ENCODE data around the gene LGALS1. TPM values are rescaled to one million over a fixed set of nuclear protein-coding genes. Genes with fewer than 3 reads are reported as not detected.

LGALS1 gene
- total and polyA plus RNA-seq, 7 experiments from 2014 or later, result 22.9 to 969 (median 30.5) TPM

DNA sequence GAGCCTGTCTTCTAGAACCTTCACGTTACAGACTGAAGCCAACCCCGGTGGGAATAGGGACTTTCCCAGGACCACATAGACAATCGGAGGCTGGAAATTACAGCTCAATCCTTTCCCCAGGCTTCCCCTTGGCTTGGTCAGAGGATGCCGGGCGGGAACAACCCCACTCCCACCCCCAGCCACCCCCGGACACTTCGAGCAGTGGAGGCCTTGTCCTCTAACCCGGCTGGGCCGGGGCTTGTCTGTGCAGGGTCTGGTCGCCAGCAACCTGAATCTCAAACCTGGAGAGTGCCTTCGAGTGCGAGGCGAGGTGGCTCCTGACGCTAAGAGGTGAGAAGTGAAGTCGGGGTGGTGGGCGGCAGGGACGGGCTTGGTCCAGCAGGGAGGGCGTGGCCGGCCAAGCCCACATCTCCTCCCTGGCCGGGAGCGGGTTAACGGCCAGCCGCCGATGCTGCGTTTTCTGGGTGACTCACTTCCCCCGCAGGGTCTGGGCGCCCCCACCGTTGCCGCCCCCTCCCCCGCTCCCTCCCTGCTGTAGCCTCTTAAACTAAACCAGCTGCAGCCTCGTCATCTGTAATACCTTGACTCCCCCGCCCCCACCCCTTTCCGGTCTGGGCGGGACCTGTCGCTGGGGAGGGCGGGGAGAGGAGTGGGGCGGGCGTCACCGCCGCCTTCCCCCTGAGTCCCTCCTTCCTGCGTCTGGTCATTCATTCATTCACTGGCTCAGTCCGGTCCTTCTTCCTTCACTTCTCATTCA is 1.5 kb downstream of the LGALS1 start:
- Histone ChIP-seq H3K4me1 (ENCODE audit: control insufficient read depth in 2 of 2, insufficient read depth in 2 of 2, low read length in 2 of 2) (peaks cover 29 to 37% of the 10 kb centered on the region in 2 donors), H3K9me3 (ENCODE audit: control insufficient read depth in 2 of 3, low read length in 3 of 3) (no peaks in the 10 kb centered on the region), H3K27ac (ENCODE audit: low read depth, low read length) (peak overlapping the region; percentile 99), H3K4me3 (ENCODE audit: low read length) (peak overlapping the region; percentile 60), H3K36me3 (ENCODE audit: control insufficient read depth in 2 of 3, insufficient read depth in 3 of 3, low read length in 3 of 3) (no peaks in the 10 kb centered on the region), H3K27me3 (ENCODE audit: control insufficient read depth in 2 of 2, insufficient read depth in 2 of 2, low read length in 2 of 2) (no peaks in the 10 kb centered on the region)
- peak overlapping the region; percentile 82 to 99 (median 91) for H3K4me3 Mint-ChIP-seq
- H3K9me3 Mint-ChIP-seq, result no peaks in the 10 kb centered on the region
- ChIA-PET CTCF (interaction anchor here (0.6 to 13.7 kb wide), 3 partner anchors 15 to 39 kb away, joined by 3 to 254 read pairs (median 3); partner anchors contain the start of genes PDXP and SH3BP1), POLR2A (interaction anchor here (0.6 to 10.0 kb wide), 17 partner anchors 9 to 1293 kb away, joined by 3 to 142 read pairs (median 8); partner anchors contain the start of genes GGA1, NOL12, PDXP and SH3BP1)
- H3K27me3 Mint-ChIP-seq, result no peaks in the 10 kb centered on the region
- peak overlapping the region; percentile 94 to 100 (median 100) for H3K27ac Mint-ChIP-seq
- H3K4me1 Mint-ChIP-seq, result peaks cover 14 to 68% (median 60%) of the 10 kb centered on the region in 7 donors
- ATAC-seq, result peak; percentile 93
- intact Hi-C loops (cut with micrococcal nuclease), result loop anchor here (1.0 to 10.0 kb wide), 12 partner anchors 9 to 452 kb away; partner anchors contain the start of genes GGA1 (in 2 of the 2), NOL12 (in 2 of the 2), PDXP (in 2 of the 2) and CYTH4 (in 1 of the 2)
- peaks cover 0 to 10% (median 0%) of the 10 kb centered on the region in 5 donors for H3K36me3 Mint-ChIP-seq
- DNase-seq, result peak; percentile 82 to 95 (median 94)

DNA sequence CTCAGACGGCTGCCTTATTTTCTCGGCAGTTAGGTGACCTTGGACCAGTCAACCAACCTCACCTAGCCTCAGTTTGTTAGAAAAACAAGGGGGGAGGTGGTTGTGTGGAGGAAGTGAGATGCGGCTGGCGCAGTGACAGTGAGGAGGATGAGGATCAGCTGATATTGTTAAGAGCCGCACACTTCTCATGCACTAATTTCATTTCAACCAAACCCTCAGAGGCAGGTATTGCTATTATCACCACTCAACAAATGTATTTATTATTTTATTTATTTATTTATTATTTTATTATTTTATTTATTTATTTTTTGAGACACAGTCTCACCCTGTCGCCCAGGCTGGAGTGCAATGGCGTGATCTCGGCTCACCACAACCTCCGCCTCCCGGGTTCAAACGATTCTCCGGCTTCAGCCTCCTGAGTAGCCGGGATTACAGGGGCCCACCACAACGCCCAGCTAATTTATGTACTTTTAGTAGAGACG is 2.1 kb downstream of the LGALS1 start:
- DNase-seq (no peak), ATAC-seq (peak; percentile 61)
- peak overlapping the region; percentile 94 to 100 (median 100) for H3K27ac Mint-ChIP-seq
- Histone ChIP-seq H3K27ac (ENCODE audit: low read depth, low read length) (peak overlapping the region; percentile 99), H3K9me3 (ENCODE audit: control insufficient read depth in 2 of 3, low read length in 3 of 3) (no peaks in the 10 kb centered on the region), H3K36me3 (ENCODE audit: control insufficient read depth in 2 of 3, insufficient read depth in 3 of 3, low read length in 3 of 3) (no peaks in the 10 kb centered on the region), H3K4me1 (ENCODE audit: control insufficient read depth in 2 of 2, insufficient read depth in 2 of 2, low read length in 2 of 2) (peaks cover 29 to 31% of the 10 kb centered on the region in 2 donors), H3K27me3 (ENCODE audit: control insufficient read depth in 2 of 2, insufficient read depth in 2 of 2, low read length in 2 of 2) (no peaks in the 10 kb centered on the region), H3K4me3 (ENCODE audit: low read length) (peak overlapping the region; percentile 60)
- intact Hi-C loops (cut with micrococcal nuclease), result loop anchor here (1.0 to 10.0 kb wide), 12 partner anchors 9 to 453 kb away; partner anchors contain the start of genes GGA1 (in 2 of the 2), NOL12 (in 2 of the 2), PDXP (in 2 of the 2) and CYTH4 (in 1 of the 2)
- peak overlapping the region; percentile 82 to 99 (median 91) for H3K4me3 Mint-ChIP-seq
- CTCF ChIA-PET, result interaction anchor here (0.6 to 13.7 kb wide), 3 partner anchors 16 to 40 kb away, joined by 3 to 254 read pairs (median 3); partner anchors contain the start of genes PDXP and SH3BP1
- H3K36me3 Mint-ChIP-seq, result peaks cover 0 to 10% (median 0%) of the 10 kb centered on the region in 5 donors
- no peaks in the 10 kb centered on the region for H3K27me3 Mint-ChIP-seq
- no peaks in the 10 kb centered on the region for H3K9me3 Mint-ChIP-seq
- peaks cover 8 to 61% (median 55%) of the 10 kb centered on the region in 7 donors for H3K4me1 Mint-ChIP-seq
- POLR2A ChIA-PET, result interaction anchor here (1.0 to 10.0 kb wide), 15 partner anchors 8 to 72 kb away, joined by 3 to 142 read pairs (median 9); partner anchors contain the start of genes GGA1, NOL12, PDXP and SH3BP1

DNA sequence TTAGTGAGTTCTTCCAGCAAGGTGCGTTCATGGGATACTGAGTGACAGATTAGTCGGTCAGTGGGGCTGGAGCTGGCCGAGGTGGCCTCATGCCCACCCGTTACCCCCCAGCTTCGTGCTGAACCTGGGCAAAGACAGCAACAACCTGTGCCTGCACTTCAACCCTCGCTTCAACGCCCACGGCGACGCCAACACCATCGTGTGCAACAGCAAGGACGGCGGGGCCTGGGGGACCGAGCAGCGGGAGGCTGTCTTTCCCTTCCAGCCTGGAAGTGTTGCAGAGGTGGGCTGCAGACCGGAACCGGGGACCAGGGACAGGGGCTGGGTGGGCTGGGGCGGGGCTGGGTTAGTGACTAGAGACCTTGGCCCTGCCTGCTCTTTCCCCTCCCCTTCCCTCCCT is 2.9 kb downstream of the LGALS1 start:
- peaks cover 8 to 53% (median 47%) of the 10 kb centered on the region in 7 donors for H3K4me1 Mint-ChIP-seq
- ChIA-PET CTCF (interaction anchor here (0.7 to 13.7 kb wide), 2 partner anchors 23 to 40 kb away, joined by 3 to 254 read pairs; partner anchors contain the start of gene SH3BP1), POLR2A (interaction anchor here (0.7 to 10.0 kb wide), 14 partner anchors 7 to 116 kb away, joined by 3 to 142 read pairs (median 10); partner anchors contain the start of genes GGA1, NOL12, PDXP and SH3BP1)
- H3K4me3 Mint-ChIP-seq, result peak overlapping the region in 1 of 10 donors; percentile 58
- no peaks in the 10 kb centered on the region for H3K27me3 ChIP-seq (ENCODE audit: control insufficient read depth in 2 of 2, insufficient read depth in 2 of 2, low read length in 2 of 2)
- peak overlapping the region in 5 of 9 donors; percentile 68 to 100 (median 100) for H3K27ac Mint-ChIP-seq
- DNase-seq (no peak), ATAC-seq (no peak)
- H3K36me3 ChIP-seq (ENCODE audit: control insufficient read depth in 2 of 3, insufficient read depth in 3 of 3, low read length in 3 of 3), result no peaks in the 10 kb centered on the region
- H3K4me1 ChIP-seq (ENCODE audit: control insufficient read depth in 2 of 2, insufficient read depth in 2 of 2, low read length in 2 of 2), result peaks cover 29% of the 10 kb centered on the region in 2 donors
- peak overlapping the region; percentile 99 for H3K27ac ChIP-seq (ENCODE audit: low read depth, low read length)
- H3K27me3 Mint-ChIP-seq, result no peaks in the 10 kb centered on the region
- peaks cover 0 to 10% (median 0%) of the 10 kb centered on the region in 5 donors for H3K36me3 Mint-ChIP-seq
- no peaks in the 10 kb centered on the region for H3K9me3 Mint-ChIP-seq
- no peaks in the 10 kb centered on the region for H3K9me3 ChIP-seq (ENCODE audit: control insufficient read depth in 2 of 3, low read length in 3 of 3)
- intact Hi-C loops (cut with micrococcal nuclease), result loop anchor here (5.0 to 10.0 kb wide), 4 partner anchors 129 to 454 kb away; partner anchors contain the start of genes CYTH4 (in 1 of the 2), EIF3L (in 1 of the 2) and GCAT (in 1 of the 2)
- no peak overlapping the region for H3K4me3 ChIP-seq (ENCODE audit: low read length)

DNA sequence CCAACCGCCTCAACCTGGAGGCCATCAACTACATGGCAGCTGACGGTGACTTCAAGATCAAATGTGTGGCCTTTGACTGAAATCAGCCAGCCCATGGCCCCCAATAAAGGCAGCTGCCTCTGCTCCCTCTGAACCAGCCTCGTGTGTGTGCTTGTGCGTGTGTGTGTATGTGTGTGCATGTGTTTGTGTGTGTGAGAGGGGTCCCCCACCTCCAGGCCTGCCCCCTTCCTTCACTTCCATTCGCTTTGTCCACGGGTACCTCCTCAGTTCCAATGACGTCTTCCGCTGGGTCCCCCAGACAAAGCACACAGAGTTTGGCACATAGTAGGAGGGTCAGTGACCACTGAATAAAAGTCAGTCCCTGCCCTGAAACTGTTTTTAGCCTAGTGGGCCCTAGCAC is 4.2 kb downstream of the LGALS1 start:
- no peaks in the 10 kb centered on the region for H3K27me3 Mint-ChIP-seq
- intact Hi-C loops (cut with micrococcal nuclease), result loop anchor here (5.0 to 10.0 kb wide), 5 partner anchors 125 to 455 kb away; partner anchors contain the start of genes GCAT (in 2 of the 2), CYTH4 (in 1 of the 2) and EIF3L (in 1 of the 2)
- CTCF ChIA-PET, result interaction anchor here (0.7 to 13.7 kb wide), 6 partner anchors 12 to 52 kb away, joined by 3 to 254 read pairs (median 9); partner anchors contain the start of genes PDXP and SH3BP1
- H3K4me1 Mint-ChIP-seq, result peaks cover 8 to 40% (median 37%) of the 10 kb centered on the region in 7 donors
- Histone ChIP-seq H3K36me3 (ENCODE audit: control insufficient read depth in 2 of 3, insufficient read depth in 3 of 3, low read length in 3 of 3) (no peaks in the 10 kb centered on the region), H3K27ac (ENCODE audit: low read depth, low read length) (no peak overlapping the region), H3K4me1 (ENCODE audit: control insufficient read depth in 2 of 2, insufficient read depth in 2 of 2, low read length in 2 of 2) (peaks cover 24 to 26% of the 10 kb centered on the region in 2 donors), H3K9me3 (ENCODE audit: control insufficient read depth in 2 of 3, low read length in 3 of 3) (no peaks in the 10 kb centered on the region), H3K27me3 (ENCODE audit: control insufficient read depth in 2 of 2, insufficient read depth in 2 of 2, low read length in 2 of 2) (no peaks in the 10 kb centered on the region), H3K4me3 (ENCODE audit: low read length) (no peak overlapping the region)
- no peak for DNase-seq
- H3K36me3 Mint-ChIP-seq, result peaks cover 0 to 8% (median 0%) of the 10 kb centered on the region in 5 donors
- POLR2A ChIA-PET, result interaction anchor here (0.8 to 7.0 kb wide), 6 partner anchors 15 to 70 kb away, joined by 3 to 73 read pairs (median 5); partner anchors contain the start of gene PDXP
- H3K9me3 Mint-ChIP-seq, result no peaks in the 10 kb centered on the region
- peak overlapping the region in 2 of 10 donors; percentile 31 to 51 for H3K4me3 Mint-ChIP-seq
- H3K27ac Mint-ChIP-seq, result peak overlapping the region in 8 of 9 donors; percentile 15 to 91 (median 57)
- ATAC-seq, result no peak

DNA sequence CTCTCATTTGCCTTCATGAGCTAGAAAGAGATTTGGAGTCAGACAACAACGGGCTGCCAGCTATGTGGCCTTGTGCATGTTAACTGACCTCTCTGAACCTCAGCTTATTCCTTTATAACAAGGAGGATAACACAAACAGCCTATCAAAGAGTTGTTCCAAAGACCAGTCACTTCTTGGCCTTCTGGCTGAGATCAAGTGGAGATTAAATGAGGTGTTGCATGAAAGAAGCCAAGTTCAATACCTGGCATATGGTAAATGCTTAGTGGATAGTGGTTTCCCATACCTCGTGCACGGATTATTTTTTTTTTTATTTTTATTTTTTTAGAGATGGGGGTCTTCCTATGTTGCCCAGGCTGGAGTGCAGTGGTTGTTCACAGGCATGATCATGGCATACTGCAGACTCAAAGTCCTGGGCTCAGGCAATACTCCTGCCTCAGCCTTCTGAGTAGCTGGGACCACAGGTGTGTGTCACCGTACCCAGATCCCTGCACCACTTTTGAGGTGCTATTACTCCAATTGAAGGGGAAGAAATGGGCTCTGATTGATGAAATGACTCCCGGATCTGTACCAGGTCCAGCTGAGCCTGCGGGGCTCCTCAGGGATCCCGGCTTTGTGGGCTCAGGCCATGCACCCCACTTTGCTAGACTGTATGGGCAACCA is 4.9 kb downstream of the LGALS1 start:
- intact Hi-C loops (cut with micrococcal nuclease), result loop anchor here in 1 of 2 donors (10.0 kb wide), 1 partner anchor 124 kb away; the partner anchor contains the start of gene GCAT
- Mint-ChIP-seq H3K4me1 (peaks cover 8 to 35% (median 33%) of the 10 kb centered on the region in 7 donors), H3K4me3 (no peak overlapping the region), H3K27ac (peak overlapping the region in 6 of 9 donors; percentile 26 to 91 (median 63)), H3K9me3 (no peaks in the 10 kb centered on the region), H3K27me3 (no peaks in the 10 kb centered on the region), H3K36me3 (peaks cover 0 to 8% (median 0%) of the 10 kb centered on the region in 5 donors)
- no peak for ATAC-seq
- ChIA-PET CTCF (interaction anchor here (0.7 to 13.7 kb wide), 10 partner anchors 9 to 442 kb away, joined by 3 to 254 read pairs (median 9); partner anchors contain the start of genes PDXP and SH3BP1), POLR2A (interaction anchor here (0.8 to 7.0 kb wide), 11 partner anchors 16 to 71 kb away, joined by 3 to 73 read pairs (median 7); partner anchors contain the start of gene PDXP)
- Histone ChIP-seq H3K36me3 (ENCODE audit: control insufficient read depth in 2 of 3, insufficient read depth in 3 of 3, low read length in 3 of 3) (no peaks in the 10 kb centered on the region), H3K4me1 (ENCODE audit: control insufficient read depth in 2 of 2, insufficient read depth in 2 of 2, low read length in 2 of 2) (peaks cover 18 to 20% of the 10 kb centered on the region in 2 donors), H3K9me3 (ENCODE audit: control insufficient read depth in 2 of 3, low read length in 3 of 3) (no peaks in the 10 kb centered on the region), H3K27ac (ENCODE audit: low read depth, low read length) (no peak overlapping the region), H3K4me3 (ENCODE audit: low read length) (no peak overlapping the region), H3K27me3 (ENCODE audit: control insufficient read depth in 2 of 2, insufficient read depth in 2 of 2, low read length in 2 of 2) (no peaks in the 10 kb centered on the region)
- no peak for DNase-seq

Data from naive thymus-derived CD4-positive, alpha-beta T cell (primary cell).